Left hindlimb (tissue), 1 donor: ENCODE data around the gene TP53TG5.

Experiments used
- DNase-seq: peaks from one replicate; pipeline ENCODE4 v3.0.0-alpha.2; 2018

TP53TG5 gene

GRCh38 chr20:45344168-45344860, 33.8 kb downstream of the TP53TG5 start:
- no peak for DNase-seq

DNA sequence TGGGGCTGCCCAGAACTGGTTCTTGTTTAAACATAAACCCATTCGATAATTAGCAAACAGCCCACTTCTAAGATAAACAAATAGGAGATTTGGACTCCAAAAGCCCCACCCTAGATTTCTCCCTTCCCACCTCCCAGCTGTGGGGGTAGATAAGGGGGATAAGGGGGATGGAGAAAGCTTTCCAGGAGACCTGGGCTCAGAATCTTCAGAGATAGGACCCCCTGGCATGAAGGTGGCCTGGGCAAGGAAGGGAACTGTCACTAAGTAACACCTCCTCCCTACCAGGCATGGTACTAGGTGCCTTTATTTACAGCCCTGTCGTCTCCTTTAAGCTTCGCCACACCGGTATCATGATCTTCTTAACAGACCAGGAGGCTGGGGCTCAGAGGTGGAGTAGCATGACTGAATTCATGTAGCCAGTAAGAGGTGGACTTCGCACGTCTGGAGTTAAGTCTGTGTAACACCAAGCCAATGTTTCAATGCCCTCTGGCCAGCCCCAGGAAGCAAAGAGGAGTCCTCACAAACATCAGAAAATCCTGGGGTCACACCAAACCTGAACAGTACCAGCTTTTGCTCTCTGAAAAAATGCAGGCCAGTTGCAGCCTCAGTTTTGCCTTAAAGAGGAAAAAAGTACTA, 34.5 kb downstream of the TP53TG5 start:
- no peak for DNase-seq

GRCh38 chr20:45342855-45343531, 35.1 kb downstream of the TP53TG5 start:
- DNase-seq = no peak

DNA sequence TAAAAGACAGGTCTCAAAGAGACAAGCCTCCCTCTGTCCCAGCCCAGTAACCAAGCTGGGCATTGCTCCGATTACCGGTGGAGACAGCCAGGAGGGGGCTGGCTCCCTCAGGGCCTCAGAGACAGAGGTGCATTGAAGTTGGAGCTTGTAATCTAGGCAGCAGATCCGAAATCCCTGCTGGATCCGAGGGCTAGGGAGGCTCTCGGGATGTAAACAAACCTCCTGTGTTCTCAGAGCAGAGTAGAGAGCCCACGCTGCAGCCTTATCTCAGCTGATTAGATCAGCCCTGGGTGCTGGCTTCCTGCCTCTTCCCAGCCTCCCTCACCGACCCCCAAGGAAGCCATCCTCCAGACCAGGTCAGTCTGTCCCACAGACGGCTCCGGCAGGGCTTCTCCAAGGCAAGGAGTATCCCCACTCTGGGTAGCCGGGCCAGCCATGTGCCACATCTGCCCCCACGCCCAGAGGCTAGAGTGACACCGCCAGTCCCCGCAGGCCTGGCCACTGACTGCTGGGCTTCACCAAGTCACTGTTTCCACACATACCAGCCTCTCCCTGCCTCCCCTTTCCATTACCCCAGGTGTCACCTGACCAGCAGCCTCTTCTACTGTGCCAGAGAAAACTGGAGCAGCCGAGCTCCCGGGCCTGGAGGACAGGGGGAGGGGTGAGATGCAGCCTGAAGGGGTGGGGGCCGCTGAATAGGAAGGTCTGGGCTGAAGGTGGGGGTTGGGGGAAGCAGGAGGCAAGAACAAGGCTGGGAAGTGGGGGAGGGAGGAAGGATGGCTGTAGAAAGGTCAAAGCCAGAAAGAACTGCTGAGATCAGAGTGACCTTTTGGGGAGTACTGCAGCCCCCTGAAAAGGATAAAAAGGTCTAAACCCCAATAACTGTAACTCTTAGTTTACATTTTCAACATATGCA, 35.9 kb downstream of the TP53TG5 start:
- peak; percentile 77 for DNase-seq

DNA sequence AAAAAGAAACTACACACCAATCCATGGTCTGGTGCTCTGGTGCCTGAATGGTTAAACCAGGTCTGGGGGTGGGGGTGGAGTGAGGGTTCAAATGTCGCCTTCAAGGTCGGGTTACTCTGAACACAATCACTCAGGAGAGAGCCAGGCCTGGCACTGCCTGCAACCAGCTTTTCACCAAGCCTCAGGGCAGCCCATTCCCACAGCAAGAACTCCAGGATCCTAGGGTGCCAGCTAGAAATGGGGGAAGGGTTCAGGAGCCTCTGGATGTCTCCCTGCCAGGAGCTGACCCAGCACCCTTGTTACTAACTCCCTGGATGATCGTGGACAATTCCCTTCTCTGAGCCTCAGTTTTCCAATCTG, 36.6 kb downstream of the TP53TG5 start:
- DNase-seq = no peak

DNA sequence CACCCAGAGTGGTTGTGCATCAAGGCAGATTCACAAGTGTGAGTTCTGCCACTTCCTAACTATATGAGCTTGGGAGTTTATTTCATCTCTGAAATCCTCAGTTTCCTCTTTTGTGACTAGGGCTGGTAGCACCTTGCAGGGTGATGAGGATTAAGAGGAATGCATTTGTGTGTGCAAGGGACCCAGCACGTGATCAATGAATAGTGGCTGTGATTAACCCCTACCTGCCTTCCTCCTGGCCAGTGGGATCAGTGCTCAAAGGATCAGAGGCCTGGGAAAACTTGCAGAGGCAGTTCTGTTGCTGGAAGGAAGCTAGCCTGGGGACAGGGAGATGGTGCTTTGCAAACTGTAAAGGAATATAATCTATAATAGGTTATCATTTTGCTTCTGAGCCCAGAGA, 37.2 kb downstream of the TP53TG5 start:
- DNase-seq = no peak

DNA sequence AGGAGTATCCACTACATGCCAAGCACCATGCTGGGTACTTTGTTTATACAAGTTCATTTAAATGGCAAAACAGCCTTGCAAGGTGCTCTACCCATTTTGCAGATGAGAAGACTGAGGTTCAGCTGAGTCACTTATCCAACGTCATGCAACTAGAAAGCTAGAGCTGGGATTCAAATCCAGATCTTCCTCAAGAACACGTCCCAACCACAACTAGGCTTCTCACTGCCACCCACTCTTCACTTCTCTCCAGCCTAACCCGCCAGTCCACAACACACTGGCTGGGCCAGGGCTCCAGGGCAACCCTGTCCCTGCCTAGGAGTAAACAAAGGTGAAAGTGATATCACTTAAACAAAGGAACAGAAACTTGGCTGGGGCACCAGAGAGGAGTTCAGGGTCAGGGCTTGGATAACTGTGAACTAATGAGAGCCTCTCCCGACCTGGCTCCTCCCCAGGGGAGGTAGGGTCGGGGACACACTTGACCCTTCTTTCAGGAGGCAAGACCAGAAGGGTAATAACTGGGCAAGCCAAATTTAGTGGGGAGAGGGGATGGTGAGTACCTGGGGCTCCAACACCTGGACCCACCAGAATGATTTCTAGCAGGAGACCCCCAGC, 37.8 kb downstream of the TP53TG5 start:
- DNase-seq = no peak

GRCh38 chr20:45339799-45340198, 38.3 kb downstream of the TP53TG5 start:
- no peak for DNase-seq

DNA sequence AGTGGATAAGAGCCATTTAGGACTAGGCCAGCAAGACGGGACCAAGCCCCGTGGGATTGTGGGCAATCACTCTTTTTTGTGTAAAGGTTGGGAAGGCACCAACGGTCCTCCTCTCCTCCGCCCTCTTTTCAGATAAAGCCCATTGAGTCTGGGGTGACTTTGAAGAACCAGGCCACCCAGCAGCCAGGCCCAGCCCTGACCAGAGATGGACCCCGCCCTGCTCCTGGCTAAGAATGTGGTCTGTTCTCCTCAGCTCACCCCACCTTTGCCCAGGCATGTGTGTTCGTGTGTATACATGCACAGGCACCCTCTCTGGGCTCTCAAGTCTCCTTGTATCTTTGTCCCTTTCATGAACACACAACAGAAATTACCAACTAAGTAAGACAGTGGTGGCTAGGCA, 39.0 kb downstream of the TP53TG5 start:
- no peak for DNase-seq

GRCh38 chr20:45338121-45339030, 39.7 kb downstream of the TP53TG5 start:
- no peak for DNase-seq

- no peak for DNase-seq
Observed at GRCh38 chr20:45337367-45338120, 40.6 kb downstream of the TP53TG5 start.

GRCh38 chr20:45336530-45337366, 41.4 kb downstream of the TP53TG5 start:
- peak; percentile 13 for DNase-seq

DNA sequence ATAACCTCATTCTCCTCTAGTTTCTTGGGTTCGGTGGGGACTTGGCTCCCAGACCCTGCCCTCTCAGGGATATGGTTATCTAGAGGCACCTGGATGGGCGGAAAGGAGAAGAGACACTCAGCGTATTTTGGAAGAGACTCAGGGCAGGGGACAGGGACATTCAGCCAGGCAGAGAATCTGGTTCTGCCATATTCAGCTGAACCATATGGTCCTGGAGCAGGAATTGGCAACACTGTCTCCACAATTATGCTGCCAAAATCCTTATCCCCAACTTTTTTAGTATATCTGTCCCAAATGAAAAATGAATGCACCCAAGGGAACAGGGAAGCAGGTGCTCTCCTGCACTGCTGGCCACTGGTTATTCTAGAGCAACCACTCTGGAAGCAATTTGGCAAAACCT, 47.6 kb downstream of the TP53TG5 start:
- no peak for DNase-seq

GRCh38 chr20:45329497-45330319, 48.4 kb downstream of the TP53TG5 start:
- DNase-seq = no peak

GRCh38 chr20:45328451-45328850, 49.7 kb downstream of the TP53TG5 start:
- no peak for DNase-seq

DNA sequence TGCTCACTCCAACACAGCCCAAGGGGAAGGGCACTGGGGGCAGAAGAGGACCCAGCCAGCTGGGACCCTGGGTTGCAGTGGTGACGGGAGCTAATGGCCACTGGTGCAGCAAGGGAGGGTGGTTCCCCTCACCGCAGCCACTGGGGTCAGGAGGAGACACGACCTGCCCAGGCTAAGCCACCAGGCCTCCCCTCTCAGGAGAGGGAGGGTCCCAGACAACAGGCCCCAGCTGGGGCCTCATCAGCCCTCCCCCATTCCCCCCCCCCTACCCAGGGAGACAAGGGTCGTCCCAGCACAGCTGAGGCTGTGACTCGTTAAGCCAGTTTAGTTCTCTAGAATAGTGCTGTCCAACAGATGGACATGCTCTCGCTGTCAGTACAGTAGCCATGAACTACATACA, 52.8 kb downstream of the TP53TG5 start:
- DNase-seq = no peak

GRCh38 chr20:45323731-45324130, 54.4 kb downstream of the TP53TG5 start:
- no peak for DNase-seq

DNA sequence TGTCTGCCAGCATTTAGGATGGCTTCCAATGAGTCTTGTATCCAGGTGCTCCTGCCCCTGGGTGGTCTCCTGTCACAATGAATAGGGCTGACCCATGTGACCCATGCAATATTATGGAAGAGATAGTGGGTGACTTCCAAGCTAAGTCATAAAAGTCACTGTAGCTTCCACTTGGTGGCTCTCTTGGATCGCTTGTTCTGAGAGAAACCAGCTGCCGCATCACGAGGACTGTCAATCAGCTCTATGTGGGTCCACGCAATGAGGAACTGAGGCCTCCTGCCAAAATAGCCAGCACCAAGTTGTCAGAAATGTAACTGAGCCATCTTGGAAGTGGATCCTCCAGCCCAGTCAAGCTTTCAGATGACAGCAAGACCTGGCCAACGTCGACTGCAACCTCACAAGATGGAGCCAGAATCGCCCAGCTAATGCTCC, 55.2 kb downstream of the TP53TG5 start:
- DNase-seq = no peak
